ENCODE data around the gene TEX26.

The TEX26 gene

DNA sequence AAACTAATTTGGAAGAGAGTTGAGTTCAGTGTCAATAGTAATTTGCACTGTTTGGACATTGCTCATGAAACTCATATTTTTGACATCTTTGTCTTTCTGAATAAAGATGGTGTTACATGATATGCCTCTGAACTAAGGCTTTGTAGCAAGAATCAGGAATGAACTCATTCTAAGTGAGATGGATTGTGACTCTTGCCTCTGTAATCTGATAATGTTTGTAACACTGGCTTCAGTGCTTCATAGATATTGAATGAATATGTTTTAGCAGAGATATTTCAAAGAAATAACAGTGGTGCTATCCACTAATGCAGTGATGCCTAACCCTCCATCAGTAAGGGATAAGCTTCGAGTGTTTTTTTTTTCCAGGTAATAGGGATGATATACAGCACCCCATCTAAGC lies 32.9 kb downstream of the TEX26 start:
- peaks cover 10% of the 10 kb centered on the region for H3K27me3 ChIP-seq (ENCODE audit: insufficient read depth, poor library complexity, severe bottlenecking)
- TF ChIP-seq GABPA (IDR thresholded peaks at IDR 0.05; ENCODE audit: low read depth) (no peak), POLR2AphosphoS5 (IDR thresholded peaks at IDR 0.05; ENCODE audit: low read depth) (no peak), SPI1 (IDR thresholded peaks at IDR 0.05; ENCODE audit: borderline replicate concordance, low read depth) (no peak)
- TF ChIP-seq, protein P1, sequence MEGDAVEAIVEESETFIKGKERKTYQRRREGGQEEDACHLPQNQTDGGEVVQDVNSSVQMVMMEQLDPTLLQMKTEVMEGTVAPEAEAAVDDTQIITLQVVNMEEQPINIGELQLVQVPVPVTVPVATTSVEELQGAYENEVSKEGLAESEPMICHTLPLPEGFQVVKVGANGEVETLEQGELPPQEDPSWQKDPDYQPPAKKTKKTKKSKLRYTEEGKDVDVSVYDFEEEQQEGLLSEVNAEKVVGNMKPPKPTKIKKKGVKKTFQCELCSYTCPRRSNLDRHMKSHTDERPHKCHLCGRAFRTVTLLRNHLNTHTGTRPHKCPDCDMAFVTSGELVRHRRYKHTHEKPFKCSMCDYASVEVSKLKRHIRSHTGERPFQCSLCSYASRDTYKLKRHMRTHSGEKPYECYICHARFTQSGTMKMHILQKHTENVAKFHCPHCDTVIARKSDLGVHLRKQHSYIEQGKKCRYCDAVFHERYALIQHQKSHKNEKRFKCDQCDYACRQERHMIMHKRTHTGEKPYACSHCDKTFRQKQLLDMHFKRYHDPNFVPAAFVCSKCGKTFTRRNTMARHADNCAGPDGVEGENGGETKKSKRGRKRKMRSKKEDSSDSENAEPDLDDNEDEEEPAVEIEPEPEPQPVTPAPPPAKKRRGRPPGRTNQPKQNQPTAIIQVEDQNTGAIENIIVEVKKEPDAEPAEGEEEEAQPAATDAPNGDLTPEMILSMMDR (IDR thresholded peaks at IDR 0.05; ENCODE audit: insufficient read depth, low read length) = no peak
- TF ChIP-seq, protein P2, sequence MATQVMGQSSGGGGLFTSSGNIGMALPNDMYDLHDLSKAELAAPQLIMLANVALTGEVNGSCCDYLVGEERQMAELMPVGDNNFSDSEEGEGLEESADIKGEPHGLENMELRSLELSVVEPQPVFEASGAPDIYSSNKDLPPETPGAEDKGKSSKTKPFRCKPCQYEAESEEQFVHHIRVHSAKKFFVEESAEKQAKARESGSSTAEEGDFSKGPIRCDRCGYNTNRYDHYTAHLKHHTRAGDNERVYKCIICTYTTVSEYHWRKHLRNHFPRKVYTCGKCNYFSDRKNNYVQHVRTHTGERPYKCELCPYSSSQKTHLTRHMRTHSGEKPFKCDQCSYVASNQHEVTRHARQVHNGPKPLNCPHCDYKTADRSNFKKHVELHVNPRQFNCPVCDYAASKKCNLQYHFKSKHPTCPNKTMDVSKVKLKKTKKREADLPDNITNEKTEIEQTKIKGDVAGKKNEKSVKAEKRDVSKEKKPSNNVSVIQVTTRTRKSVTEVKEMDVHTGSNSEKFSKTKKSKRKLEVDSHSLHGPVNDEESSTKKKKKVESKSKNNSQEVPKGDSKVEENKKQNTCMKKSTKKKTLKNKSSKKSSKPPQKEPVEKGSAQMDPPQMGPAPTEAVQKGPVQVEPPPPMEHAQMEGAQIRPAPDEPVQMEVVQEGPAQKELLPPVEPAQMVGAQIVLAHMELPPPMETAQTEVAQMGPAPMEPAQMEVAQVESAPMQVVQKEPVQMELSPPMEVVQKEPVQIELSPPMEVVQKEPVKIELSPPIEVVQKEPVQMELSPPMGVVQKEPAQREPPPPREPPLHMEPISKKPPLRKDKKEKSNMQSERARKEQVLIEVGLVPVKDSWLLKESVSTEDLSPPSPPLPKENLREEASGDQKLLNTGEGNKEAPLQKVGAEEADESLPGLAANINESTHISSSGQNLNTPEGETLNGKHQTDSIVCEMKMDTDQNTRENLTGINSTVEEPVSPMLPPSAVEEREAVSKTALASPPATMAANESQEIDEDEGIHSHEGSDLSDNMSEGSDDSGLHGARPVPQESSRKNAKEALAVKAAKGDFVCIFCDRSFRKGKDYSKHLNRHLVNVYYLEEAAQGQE (IDR thresholded peaks at IDR 0.05; ENCODE audit: insufficient replicate concordance, low read depth) = no peak
- no peak for DNase-seq (ENCODE audit: low read depth in 1 of 2, low spot score in 1 of 2)
- H3K4me3 ChIP-seq (replicated peaks; ENCODE audit: insufficient read depth, low read length) = no peak overlapping the region
- H3K27ac ChIP-seq (replicated peaks) = no peak overlapping the region

DNA sequence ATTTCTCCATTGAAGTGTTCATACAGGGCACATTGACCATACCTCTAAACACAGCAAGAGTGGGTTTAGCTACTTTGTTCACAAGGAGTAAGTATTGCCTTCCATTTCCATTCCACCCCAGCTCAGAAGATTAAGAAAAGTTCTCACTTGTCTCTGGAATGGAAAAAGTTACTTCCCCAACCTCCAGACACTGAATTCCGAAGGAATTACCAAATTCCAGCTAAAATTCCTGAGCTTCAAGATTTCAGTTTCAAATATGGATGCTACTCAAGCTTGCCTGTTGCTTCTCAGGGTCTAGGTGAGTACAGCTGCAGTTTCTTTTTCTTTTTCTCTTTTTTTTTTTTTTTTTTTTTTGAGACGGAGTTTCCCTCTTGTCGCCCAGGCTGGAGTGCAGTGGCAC lies 33.6 kb downstream of the TEX26 start:
- H3K27me3 ChIP-seq (ENCODE audit: insufficient read depth, poor library complexity, severe bottlenecking) = peaks cover 16% of the 10 kb centered on the region
- no peak overlapping the region for H3K4me3 ChIP-seq (replicated peaks; ENCODE audit: insufficient read depth, low read length)
- no peak for DNase-seq (ENCODE audit: low read depth in 1 of 2, low spot score in 1 of 2)
- H3K27ac ChIP-seq (replicated peaks) = no peak overlapping the region
- TF ChIP-seq POLR2AphosphoS5 (IDR thresholded peaks at IDR 0.05; ENCODE audit: low read depth) = no peak
- no peak for TF ChIP-seq GABPA (IDR thresholded peaks at IDR 0.05; ENCODE audit: low read depth)
- no peak for TF ChIP-seq SPI1 (IDR thresholded peaks at IDR 0.05; ENCODE audit: borderline replicate concordance, low read depth)

DNA sequence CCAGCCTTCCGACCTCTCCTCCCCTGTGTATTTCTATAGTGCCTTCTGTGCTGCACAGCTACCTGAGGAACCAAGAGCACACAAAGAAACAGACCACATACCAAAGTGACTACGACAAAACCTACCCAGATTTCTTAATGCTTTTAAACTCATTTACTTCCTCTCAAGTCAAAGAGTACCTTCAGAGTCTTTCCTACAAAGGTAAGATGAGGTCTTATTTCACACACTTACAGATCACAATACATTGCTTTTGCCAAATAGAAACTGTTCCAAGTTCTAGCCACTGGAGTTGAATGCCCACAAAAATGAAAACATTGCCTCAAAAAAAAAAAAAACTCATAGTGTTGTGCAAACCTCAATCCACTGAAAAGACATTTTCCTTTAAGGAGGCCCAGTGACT lies 36.4 kb downstream of the TEX26 start:
- DNase-seq (ENCODE audit: low read depth in 1 of 2, low spot score in 1 of 2) = no peak
- H3K4me3 ChIP-seq (replicated peaks; ENCODE audit: insufficient read depth, low read length) = no peak overlapping the region
- H3K27ac ChIP-seq (replicated peaks) = no peak overlapping the region
- TF ChIP-seq POLR2AphosphoS5 (IDR thresholded peaks at IDR 0.05; ENCODE audit: low read depth) = no peak
- TF ChIP-seq, protein P2 (IDR thresholded peaks at IDR 0.05; ENCODE audit: insufficient replicate concordance, low read depth) = no peak
- TF ChIP-seq, protein P1 (IDR thresholded peaks at IDR 0.05; ENCODE audit: insufficient read depth, low read length) = no peak
- no peak for TF ChIP-seq SPI1 (IDR thresholded peaks at IDR 0.05; ENCODE audit: borderline replicate concordance, low read depth)
- TF ChIP-seq GABPA (IDR thresholded peaks at IDR 0.05; ENCODE audit: low read depth) = no peak
- peaks cover 13% of the 10 kb centered on the region for H3K27me3 ChIP-seq (ENCODE audit: insufficient read depth, poor library complexity, severe bottlenecking)

DNA sequence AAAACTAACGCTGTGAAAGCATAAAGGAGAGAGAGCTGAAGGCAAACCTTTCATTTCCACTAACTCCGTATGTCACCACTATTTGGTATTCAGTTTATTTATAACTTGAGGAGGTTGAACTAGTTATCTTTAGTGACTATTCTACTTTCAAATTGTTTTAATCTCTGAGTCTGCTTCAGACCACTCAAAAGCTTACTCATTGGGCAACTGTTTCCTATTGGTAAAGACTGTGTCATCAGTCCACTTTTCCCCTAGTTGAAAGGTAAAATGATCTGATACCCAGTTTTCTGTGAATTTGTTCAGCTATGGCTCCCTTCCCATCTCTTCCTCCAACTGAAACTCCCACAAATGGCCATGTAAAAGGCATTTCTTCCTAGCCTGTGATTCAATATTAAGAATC lies 39.1 kb downstream of the TEX26 start:
- no peak for DNase-seq (ENCODE audit: low read depth in 1 of 2, low spot score in 1 of 2)
- no peak overlapping the region for H3K27ac ChIP-seq (replicated peaks)
- no peak overlapping the region for H3K4me3 ChIP-seq (replicated peaks; ENCODE audit: insufficient read depth, low read length)
- H3K27me3 ChIP-seq (ENCODE audit: insufficient read depth, poor library complexity, severe bottlenecking) = peaks cover 10% of the 10 kb centered on the region
- TF ChIP-seq, protein P1 (IDR thresholded peaks at IDR 0.05; ENCODE audit: insufficient read depth, low read length) = no peak
- no peak for TF ChIP-seq SPI1 (IDR thresholded peaks at IDR 0.05; ENCODE audit: borderline replicate concordance, low read depth)
- TF ChIP-seq, protein P2 (IDR thresholded peaks at IDR 0.05; ENCODE audit: insufficient replicate concordance, low read depth) = no peak
- TF ChIP-seq GABPA (IDR thresholded peaks at IDR 0.05; ENCODE audit: low read depth) = no peak
- no peak for TF ChIP-seq POLR2AphosphoS5 (IDR thresholded peaks at IDR 0.05; ENCODE audit: low read depth)

Data from HL-60 (cell line).